HCEC 1CT (cell line): ENCODE results near the gene HAAO.
A peak's percentile ranks its signal among the peaks of the same experiment; 100 is the strongest.
"Not testable (repeated sequence)": the region's sequence is repeated elsewhere in the genome, so short reads cannot be mapped to it uniquely, and the experiment has no call there.

Source experiments
- DNase-seq: peaks from one replicate; pipeline ENCODE4 v3.0.0-alpha.2; 2017

Gene HAAO

GRCh38 chr2:42792583-42793333 is at the start of gene HAAO:
Gene HAAO (minus strand): TSS chr2:42792583. CDS start chr2:42792536, 47 bp downstream.
- DNase-seq, result no peak

- DNase-seq, result no peak
Measured at GRCh38 chr2:42841344-42841743, 49.0 kb upstream of the HAAO start.

- DNase-seq, result no peak
Measured at GRCh38 chr2:42840760-42841159, 48.4 kb upstream of the HAAO start.

GRCh38 chr2:42839809-42840501 is 47.6 kb upstream of the HAAO start:
- no peak for DNase-seq

- no peak for DNase-seq
Measured at GRCh38 chr2:42838133-42838532, 45.8 kb upstream of the HAAO start.

- DNase-seq, result peak; percentile 98
Measured at GRCh38 chr2:42835577-42836371, 43.4 kb upstream of the HAAO start.

- DNase-seq, result no peak
Measured at GRCh38 chr2:42834161-42834560, 41.8 kb upstream of the HAAO start.

- no peak for DNase-seq
Measured at GRCh38 chr2:42832289-42832634, 39.9 kb upstream of the HAAO start.

- not testable (repeated sequence) for DNase-seq
Measured at GRCh38 chr2:42831575-42832288, 39.3 kb upstream of the HAAO start.

- no peak for DNase-seq
Measured at GRCh38 chr2:42830922-42831574, 38.7 kb upstream of the HAAO start.

- DNase-seq, result no peak
Measured at GRCh38 chr2:42829671-42830440, 37.5 kb upstream of the HAAO start.

- DNase-seq, result peak; percentile 63
Measured at GRCh38 chr2:42828487-42829425, 36.4 kb upstream of the HAAO start.

- peak; percentile 72 for DNase-seq
Measured at GRCh38 chr2:42827647-42828486, 35.5 kb upstream of the HAAO start.

- DNase-seq, result no peak
Measured at GRCh38 chr2:42826231-42826630, 33.8 kb upstream of the HAAO start.

- DNase-seq, result no peak
Measured at GRCh38 chr2:42824454-42824807, 32.0 kb upstream of the HAAO start.

- DNase-seq, result no peak
Measured at GRCh38 chr2:42823744-42824453, 31.5 kb upstream of the HAAO start.

- DNase-seq, result no peak
Measured at GRCh38 chr2:42819160-42819559, 26.8 kb upstream of the HAAO start.

- no peak for DNase-seq
Measured at GRCh38 chr2:42815726-42816125, 23.3 kb upstream of the HAAO start.

GRCh38 chr2:42813763-42814162 is 21.4 kb upstream of the HAAO start:
- no peak for DNase-seq
